Fibroblast of villous mesenchyme (primary cell): Measurements from ENCODE around the gene MFAP2. TPM values are rescaled to one million over a fixed set of nuclear protein-coding genes. Genes with fewer than 3 reads are reported as not detected.

ENCODE experiments used
- DNase-seq: peaks from one replicate; pipeline ENCODE4 v3.0.0-alpha.2; 2010; ENCODE audit warnings: low read depth
- H3K4me3 ChIP-seq: 2 replicates; pipeline ENCODE4 v1.5.1; 2011; ENCODE audit warnings: low read depth, mild to moderate bottlenecking, low read length
- CTCF ChIP-seq: IDR thresholded peaks from 2 replicates; pipeline ENCODE4 v1.5.1; 2012; ENCODE audit warnings: low read depth, mild to moderate bottlenecking, low read length; ENCODE audit not compliant: insufficient read depth
- total RNA-seq: library from RNA; depleted of rRNA; stranded (reverse); fragments of >200 nt; gene quantifications from 2 replicates; pipeline ENCODE4 v1.2.3, GENCODE V29; 2012

The MFAP2 gene
- total RNA-seq, 1 donor = 33.2 TPM

DNA sequence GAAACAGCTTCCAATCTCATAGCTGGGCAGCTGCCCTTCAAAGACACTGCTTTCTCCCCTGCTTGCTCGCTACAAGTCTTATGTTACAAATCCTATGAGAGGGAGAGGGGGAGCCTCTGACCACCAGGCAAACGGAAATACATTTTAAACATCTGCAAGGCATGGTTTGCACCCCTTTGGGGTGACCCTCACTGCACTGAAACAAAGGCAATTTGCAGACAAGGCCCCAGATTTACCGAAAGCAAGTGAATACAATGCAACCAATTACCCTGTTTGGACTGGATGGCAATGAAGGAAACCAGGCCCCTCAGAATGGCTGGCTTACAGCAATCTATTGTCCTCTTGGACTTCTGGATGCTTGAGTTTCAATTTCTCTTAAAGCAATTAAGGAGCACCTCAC, 43.2 kb upstream of the MFAP2 start:
- DNase-seq = no peak
- TF ChIP-seq CTCF = no peak
- H3K4me3 ChIP-seq = no peak overlapping the region

- no peak for DNase-seq
- H3K4me3 ChIP-seq = no peak overlapping the region
- no peak for TF ChIP-seq CTCF
Measured at GRCh38 chr1:17023102-17023501, 42.7 kb upstream of the MFAP2 start.

- TF ChIP-seq CTCF = no peak
- DNase-seq = no peak
- no peak overlapping the region for H3K4me3 ChIP-seq
Measured at GRCh38 chr1:17021896-17022295, 41.5 kb upstream of the MFAP2 start.

- DNase-seq = peak; percentile 82
- no peak overlapping the region for H3K4me3 ChIP-seq
- no peak for TF ChIP-seq CTCF
Measured at GRCh38 chr1:17020502-17020901, 40.1 kb upstream of the MFAP2 start.

DNA sequence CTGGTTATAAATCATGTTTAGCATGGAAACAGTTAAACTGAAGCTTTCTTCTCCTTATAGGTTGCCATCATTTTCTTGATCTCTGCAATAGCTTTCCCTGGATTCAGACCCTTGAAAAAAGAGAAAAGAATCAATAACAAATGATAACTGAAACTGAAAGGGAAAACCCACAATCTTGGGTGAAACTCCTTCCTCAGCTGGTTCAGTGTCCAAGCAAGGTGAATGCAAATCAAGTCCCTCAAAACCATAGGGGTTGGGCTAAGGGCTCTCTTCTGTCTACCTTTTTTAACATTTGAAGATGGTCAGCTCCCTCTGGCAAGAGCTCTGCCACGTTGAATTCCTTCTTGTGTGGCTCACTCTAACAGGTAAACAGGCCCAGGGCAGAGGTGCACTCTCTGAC, 38.4 kb upstream of the MFAP2 start:
- no peak overlapping the region for H3K4me3 ChIP-seq
- no peak for TF ChIP-seq CTCF
- DNase-seq = no peak

DNA sequence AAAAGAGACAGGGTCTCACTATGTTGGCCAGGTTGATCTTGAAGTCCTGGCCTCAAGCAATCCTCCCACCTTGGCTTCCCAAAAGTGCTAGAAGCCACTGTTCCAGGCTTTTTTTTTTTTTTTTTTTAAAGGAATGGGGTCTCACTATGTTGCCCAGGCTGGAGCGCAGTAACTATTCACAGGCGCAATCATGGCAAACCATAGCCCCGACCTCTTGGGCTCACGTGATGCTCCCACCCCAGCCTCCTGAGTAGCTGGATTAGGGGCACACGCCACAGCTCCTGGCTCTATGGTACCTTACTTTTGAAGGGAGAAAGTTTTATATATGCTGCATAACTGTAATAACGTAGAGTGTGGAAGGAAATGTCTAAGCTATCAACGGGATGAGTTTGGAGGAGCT, 37.0 kb upstream of the MFAP2 start:
- TF ChIP-seq CTCF = no peak
- no peak overlapping the region for H3K4me3 ChIP-seq
- DNase-seq = no peak

DNA sequence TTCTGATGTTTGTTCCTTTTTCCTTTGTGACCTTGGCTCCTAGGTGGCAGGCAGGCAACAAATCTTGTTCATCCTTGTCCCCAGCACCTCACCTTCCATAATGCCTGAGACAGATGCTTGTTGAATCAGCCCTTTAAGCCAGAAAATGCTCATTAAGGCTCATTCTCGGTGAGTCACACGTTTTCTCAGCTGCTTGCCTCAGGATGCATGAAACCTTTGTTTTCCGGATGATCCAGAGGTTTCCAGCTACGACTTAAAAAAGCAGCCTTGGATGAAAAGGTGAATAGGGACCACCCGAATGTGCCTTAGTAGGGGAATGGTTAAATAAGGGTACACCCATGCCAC, 35.9 kb upstream of the MFAP2 start:
- peak; percentile 35 for DNase-seq
- TF ChIP-seq CTCF = no peak
- no peak overlapping the region for H3K4me3 ChIP-seq
